Fibroblast of pulmonary artery (primary cell): ENCODE measurements around the gene PCDHA10.
A peak's percentile ranks its signal among the peaks of the same experiment; 100 is the strongest.
"Not testable (repeated sequence)": the region's sequence is repeated elsewhere in the genome, so short reads cannot be mapped to it uniquely, and the experiment has no call there.

Experiments
- DNase-seq: peaks from one replicate; pipeline ENCODE4 v3.0.0-alpha.2; 2010; ENCODE audit warnings: low read depth
- H3K4me3 ChIP-seq: replicated peaks from 2 replicates; pipeline ENCODE4 v1.5.1; 2011; ENCODE audit warnings: low read depth, mild to moderate bottlenecking, control low read depth, low read length, moderate library complexity
- CTCF ChIP-seq: IDR thresholded peaks from 2 replicates; pipeline ENCODE4 v1.5.1; 2011; ENCODE audit warnings: mild to moderate bottlenecking, control low read depth, low read length, inconsistent platforms; ENCODE audit errors: missing control alignments

PCDHA10 gene

GRCh38 chr5:140840978-140841962 lies 14.4 kb upstream of the PCDHA10 start, which contains the start of gene PCDHA8:
Gene PCDHA8 (plus strand): TSS chr5:140841187. CDS start chr5:140841322, 135 bp downstream.
- H3K4me3 ChIP-seq = no peak within 1 kb of the TSS
- no peak for DNase-seq
- peak; percentile 6 for TF ChIP-seq CTCF

GRCh38 chr5:140842798-140843733 lies 12.6 kb upstream of the PCDHA10 start:
- TF ChIP-seq CTCF = no peak
- H3K4me3 ChIP-seq = no peak overlapping the region
- DNase-seq = no peak

GRCh38 chr5:140848139-140849102 lies 7.3 kb upstream of the PCDHA10 start, which contains the start of gene PCDHA9:
Gene PCDHA9 (plus strand): TSS chr5:140848382. CDS start chr5:140848496, 114 bp downstream.
- DNase-seq = peak; percentile 20
- not testable (repeated sequence) for H3K4me3 ChIP-seq

GRCh38 chr5:140849831-140850634 lies 5.7 kb upstream of the PCDHA10 start:
- H3K4me3 ChIP-seq, DNase-seq: not testable (repeated sequence)

GRCh38 chr5:140857177-140857986 lies 1.7 kb downstream of the PCDHA10 start:
- no peak overlapping the region for H3K4me3 ChIP-seq
- no peak for TF ChIP-seq CTCF
- no peak for DNase-seq

GRCh38 chr5:140857987-140858240 lies 2.2 kb downstream of the PCDHA10 start:
- no peak overlapping the region for H3K4me3 ChIP-seq
- no peak for TF ChIP-seq CTCF
- DNase-seq = no peak
